HepG2 (cell line): Measurements from ENCODE around the gene C4orf46. TPM values are rescaled to one million over a fixed set of nuclear protein-coding genes. Genes with fewer than 3 reads are reported as not detected.

Experiments
- CHD2 ChIP-seq: IDR thresholded peaks from 2 replicates; pipeline ENCODE4 v1.6.1; 2011; ENCODE audit warnings: low read depth, low read length, improper control_type of control experiment
- CREB1 ChIP-seq, 2 experiments: fragments of 450-650 bp in 1 of 2; IDR thresholded peaks; 2 replicates each; pipeline ENCODE4 v1.6.1; 2016 to 2017; ENCODE audit warnings: control low read depth in 1 of 2, mild to moderate bottlenecking in 1 of 2, missing compliant biosample characterization in 1 of 2, missing genetic modification characterization in 1 of 2
- HDAC1 ChIP-seq: sonication (generic); formaldehyde crosslinking; IDR thresholded peaks from 2 replicates; pipeline ENCODE4 v1.5.1; 2020; ENCODE audit warnings: mild to moderate bottlenecking, missing genetic modification reagents
- KLF6 ChIP-seq: IDR thresholded peaks from 2 replicates; pipeline ENCODE4 v1.8.0; 2016; ENCODE audit warnings: missing biosample characterization, missing genetic modification reagents
- MED13 ChIP-seq: sonication (generic); formaldehyde crosslinking; IDR thresholded peaks from 2 replicates; pipeline ENCODE4 v1.5.0; 2020; ENCODE audit warnings: missing genetic modification reagents
- NFYB ChIP-seq: sonication (generic); formaldehyde crosslinking; IDR thresholded peaks from 2 replicates; pipeline ENCODE4 v1.4.0; 2020; ENCODE audit warnings: missing genetic modification reagents
- POLR2A ChIP-seq, 2 experiments: IDR thresholded peaks; 2 replicates each; pipeline ENCODE4 v1.6.1; 2011; ENCODE audit warnings: low read depth in 2 of 2, low read length in 2 of 2, mild to moderate bottlenecking in 1 of 2, moderate library complexity in 1 of 2; ENCODE audit not compliant: insufficient read depth in 1 of 2
- RBFOX2 ChIP-seq: fragments of 200-400 bp; formaldehyde crosslinking; IDR thresholded peaks from 2 replicates; pipeline ENCODE4 v1.6.1; 2017; ENCODE audit warnings: low read depth, mild to moderate bottlenecking, low read length
- SIN3B ChIP-seq: fragments of 150-350 bp; IDR thresholded peaks from 2 replicates; pipeline ENCODE4 v1.6.1; 2014; ENCODE audit warnings: low read length
- TP53 ChIP-seq: sonication (generic); formaldehyde crosslinking; conservative IDR thresholded peaks from 2 replicates; pipeline ENCODE4 v1.4.0; 2020; ENCODE audit warnings: missing genetic modification reagents
- U2AF2 ChIP-seq: fragments of 200-400 bp; formaldehyde crosslinking; IDR thresholded peaks from 2 replicates; pipeline ENCODE4 v1.6.1; 2017; ENCODE audit warnings: low read depth, mild to moderate bottlenecking, low read length
- ZBTB21 ChIP-seq: sonication (generic); formaldehyde crosslinking; IDR thresholded peaks from 2 replicates; pipeline ENCODE4 v1.4.0; 2020; ENCODE audit warnings: missing genetic modification reagents
- ZNF225 ChIP-seq: sonication (generic); formaldehyde crosslinking; IDR thresholded peaks from 2 replicates; pipeline ENCODE4 v1.4.0; 2020; ENCODE audit warnings: mild to moderate bottlenecking, missing genetic modification reagents
- ZNF263 ChIP-seq: sonication (generic); formaldehyde crosslinking; IDR thresholded peaks from 2 replicates; pipeline ENCODE4 v1.4.0; 2020; ENCODE audit warnings: missing genetic modification reagents
- ZNF354B ChIP-seq: sonication (generic); formaldehyde crosslinking; IDR thresholded peaks from 2 replicates; pipeline ENCODE4 v1.8.0; 2022; ENCODE audit warnings: mild to moderate bottlenecking, missing genetic modification reagents
- ZNF367 ChIP-seq: sonication (generic); formaldehyde crosslinking; IDR thresholded peaks from 2 replicates; pipeline ENCODE4 v1.4.0; 2020; ENCODE audit warnings: missing genetic modification reagents, borderline replicate concordance
- ZNF558 ChIP-seq: sonication (generic); formaldehyde crosslinking; IDR thresholded peaks from 2 replicates; pipeline ENCODE4 v1.9.0; 2022; ENCODE audit warnings: mild to moderate bottlenecking, missing genetic modification reagents, borderline replicate concordance
- ZNF674 ChIP-seq: sonication (generic); formaldehyde crosslinking; IDR thresholded peaks from 2 replicates; pipeline ENCODE4 v1.5.0; 2020; ENCODE audit warnings: low read depth, mild to moderate bottlenecking, missing genetic modification reagents
- ZNF772 ChIP-seq: sonication (generic); formaldehyde crosslinking; IDR thresholded peaks from 2 replicates; pipeline ENCODE4 v1.5.0; 2020; ENCODE audit warnings: mild to moderate bottlenecking, missing genetic modification reagents
- polyA plus RNA-seq, 8 experiments: library from polyadenylated mRNA; depleted of rRNA in 3 of 8; stranded (reverse) in 7 of 8; unstranded in 1 of 8; fragments of >200 nt; fragmentation: Illumina TruSeq in 4 of 8; extraction: Trizol in 4 of 8; gene quantifications; 2 replicates each; pipeline versions ENCODE4 v1.2.1 to v1.2.3, GENCODE V29; 2011 to 2016; ENCODE audit warnings: low read depth in 4 of 8, missing spikeins in 1 of 8, mixed read lengths in 1 of 8; ENCODE audit not compliant: insufficient read depth in 1 of 8
- total RNA-seq, 5 experiments: library from RNA; depleted of rRNA; stranded (reverse); fragments of >200 nt; fragmentation: Illumina TruSeq; extraction: Trizol; gene quantifications; 2 replicates each; pipeline ENCODE4 v1.2.3, GENCODE V29; 2016; ENCODE audit warnings: low read depth in 1 of 5
- TF ChIP-seq, protein P1 (sequence below): sonication (generic); formaldehyde crosslinking; IDR thresholded peaks from 2 replicates; pipeline ENCODE4 v1.5.0; 2020; ENCODE audit warnings: missing genetic modification reagents
- TF ChIP-seq, protein P2 (sequence below): sonication (generic); formaldehyde crosslinking; IDR thresholded peaks from 2 replicates; pipeline ENCODE4 v1.8.1; 2023; ENCODE audit warnings: mild to moderate bottlenecking, inconsistent platforms, moderate library complexity, missing genetic modification reagents, borderline replicate concordance
- TF ChIP-seq, protein P3 (sequence below): sonication (generic); formaldehyde crosslinking; IDR thresholded peaks from 2 replicates; pipeline ENCODE4 v1.4.0; 2020; ENCODE audit warnings: missing genetic modification reagents, borderline replicate concordance
- TF ChIP-seq, protein P4 (sequence below): sonication (generic); formaldehyde crosslinking; IDR thresholded peaks from 2 replicates; pipeline ENCODE4 v1.5.0; 2020; ENCODE audit warnings: mild to moderate bottlenecking, missing genetic modification reagents, borderline replicate concordance

The C4orf46 gene
- total and polyA plus RNA-seq, 2 of the 13 experiments (the other 11 are each of a cell fraction or from before 2014, with no cell fraction given): 8.5 to 10.4 TPM

DNA sequence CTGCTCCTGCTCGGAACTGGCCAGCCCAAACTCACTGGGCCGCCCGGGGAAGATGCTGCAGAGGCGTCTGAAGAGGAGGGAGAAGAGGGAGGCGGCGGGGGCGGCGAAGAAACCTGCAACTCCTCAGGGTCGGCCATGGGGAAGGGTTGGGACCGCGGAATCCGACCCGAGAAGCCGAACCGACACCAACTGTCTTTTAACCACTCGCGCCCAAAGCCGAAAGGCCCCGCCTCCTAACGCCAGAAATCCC lies at the start of gene C4orf46 (continued):
- TF ChIP-seq CREB1 (IDR thresholded peaks at IDR 0.05) (no peak), CREB1 (CRISPR knock-in tag; IDR thresholded peaks at IDR 0.05) (no peak), ZNF354B (CRISPR knock-in tag) (no peak), CHD2 (no peak), ZNF263 (no peak), ZNF558 (CRISPR knock-in tag) (peak; percentile 78; the same call in 1 of the 2 replicates), U2AF2 (0 out of 2 replicates have a peak, but pooled peaks have one; percentile 4), TP53 (CRISPR knock-in tag) (0 out of 2 replicates have a peak, but pooled peaks have one; percentile 0), NFYB (CRISPR knock-in tag) (no peak), KLF6 (CRISPR knock-in tag) (no peak), ZNF674 (CRISPR knock-in tag) (0 out of 2 replicates have a peak, but pooled peaks have one; percentile 23), ZNF225 (CRISPR knock-in tag) (0 out of 2 replicates have a peak, but pooled peaks have one; percentile 3), HDAC1 (CRISPR knock-in tag) (peak; percentile 52; the same call in 1 of the 2 replicates), ZBTB21 (CRISPR knock-in tag) (no peak), RBFOX2 (peak; percentile 25), POLR2A (IDR thresholded peaks at IDR 0.05; ENCODE audit: insufficient read depth in 1 of 2, low read depth in 2 of 2, low read length in 2 of 2) (peak; percentile 47 to 55; a peak in 3 of 4 replicates), MED13 (peak; percentile 14; the same call in 1 of the 2 replicates), ZNF367 (CRISPR knock-in tag) (0 out of 2 replicates have a peak, but pooled peaks have one; percentile 18), ZNF772 (CRISPR knock-in tag) (0 out of 2 replicates have a peak, but pooled peaks have one; percentile 40), SIN3B (peak; percentile 73; the same call in 1 of the 2 replicates)
- TF ChIP-seq, protein P1, sequence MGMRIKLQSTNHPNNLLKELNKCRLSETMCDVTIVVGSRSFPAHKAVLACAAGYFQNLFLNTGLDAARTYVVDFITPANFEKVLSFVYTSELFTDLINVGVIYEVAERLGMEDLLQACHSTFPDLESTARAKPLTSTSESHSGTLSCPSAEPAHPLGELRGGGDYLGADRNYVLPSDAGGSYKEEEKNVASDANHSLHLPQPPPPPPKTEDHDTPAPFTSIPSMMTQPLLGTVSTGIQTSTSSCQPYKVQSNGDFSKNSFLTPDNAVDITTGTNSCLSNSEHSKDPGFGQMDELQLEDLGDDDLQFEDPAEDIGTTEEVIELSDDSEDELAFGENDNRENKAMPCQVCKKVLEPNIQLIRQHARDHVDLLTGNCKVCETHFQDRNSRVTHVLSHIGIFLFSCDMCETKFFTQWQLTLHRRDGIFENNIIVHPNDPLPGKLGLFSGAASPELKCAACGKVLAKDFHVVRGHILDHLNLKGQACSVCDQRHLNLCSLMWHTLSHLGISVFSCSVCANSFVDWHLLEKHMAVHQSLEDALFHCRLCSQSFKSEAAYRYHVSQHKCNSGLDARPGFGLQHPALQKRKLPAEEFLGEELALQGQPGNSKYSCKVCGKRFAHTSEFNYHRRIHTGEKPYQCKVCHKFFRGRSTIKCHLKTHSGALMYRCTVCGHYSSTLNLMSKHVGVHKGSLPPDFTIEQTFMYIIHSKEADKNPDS (CRISPR knock-in tag): no peak
- TF ChIP-seq, protein P2, sequence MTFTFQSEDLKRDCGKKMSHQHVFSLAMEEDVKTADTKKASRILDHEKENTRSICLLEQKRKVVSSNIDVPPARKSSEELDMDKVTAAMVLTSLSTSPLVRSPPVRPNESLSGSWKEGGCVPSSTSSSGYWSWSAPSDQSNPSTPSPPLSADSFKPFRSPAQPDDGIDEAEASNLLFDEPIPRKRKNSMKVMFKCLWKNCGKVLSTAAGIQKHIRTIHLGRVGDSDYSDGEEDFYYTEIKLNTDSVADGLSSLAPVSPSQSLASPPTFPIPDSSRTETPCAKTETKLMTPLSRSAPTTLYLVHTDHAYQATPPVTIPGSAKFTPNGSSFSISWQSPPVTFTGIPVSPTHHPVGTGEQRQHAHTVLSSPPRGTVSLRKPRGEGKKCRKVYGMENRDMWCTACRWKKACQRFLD (CRISPR knock-in tag): 0 out of 2 replicates have a peak, but pooled peaks have one; percentile 60
- TF ChIP-seq, protein P3, sequence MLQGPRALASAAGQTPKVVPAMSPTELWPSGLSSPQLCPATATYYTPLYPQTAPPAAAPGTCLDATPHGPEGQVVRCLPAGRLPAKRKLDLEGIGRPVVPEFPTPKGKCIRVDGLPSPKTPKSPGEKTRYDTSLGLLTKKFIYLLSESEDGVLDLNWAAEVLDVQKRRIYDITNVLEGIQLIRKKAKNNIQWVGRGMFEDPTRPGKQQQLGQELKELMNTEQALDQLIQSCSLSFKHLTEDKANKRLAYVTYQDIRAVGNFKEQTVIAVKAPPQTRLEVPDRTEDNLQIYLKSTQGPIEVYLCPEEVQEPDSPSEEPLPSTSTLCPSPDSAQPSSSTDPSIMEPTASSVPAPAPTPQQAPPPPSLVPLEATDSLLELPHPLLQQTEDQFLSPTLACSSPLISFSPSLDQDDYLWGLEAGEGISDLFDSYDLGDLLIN (CRISPR knock-in tag): peak; percentile 57; the same call in 1 of the 2 replicates
- TF ChIP-seq, protein P4, sequence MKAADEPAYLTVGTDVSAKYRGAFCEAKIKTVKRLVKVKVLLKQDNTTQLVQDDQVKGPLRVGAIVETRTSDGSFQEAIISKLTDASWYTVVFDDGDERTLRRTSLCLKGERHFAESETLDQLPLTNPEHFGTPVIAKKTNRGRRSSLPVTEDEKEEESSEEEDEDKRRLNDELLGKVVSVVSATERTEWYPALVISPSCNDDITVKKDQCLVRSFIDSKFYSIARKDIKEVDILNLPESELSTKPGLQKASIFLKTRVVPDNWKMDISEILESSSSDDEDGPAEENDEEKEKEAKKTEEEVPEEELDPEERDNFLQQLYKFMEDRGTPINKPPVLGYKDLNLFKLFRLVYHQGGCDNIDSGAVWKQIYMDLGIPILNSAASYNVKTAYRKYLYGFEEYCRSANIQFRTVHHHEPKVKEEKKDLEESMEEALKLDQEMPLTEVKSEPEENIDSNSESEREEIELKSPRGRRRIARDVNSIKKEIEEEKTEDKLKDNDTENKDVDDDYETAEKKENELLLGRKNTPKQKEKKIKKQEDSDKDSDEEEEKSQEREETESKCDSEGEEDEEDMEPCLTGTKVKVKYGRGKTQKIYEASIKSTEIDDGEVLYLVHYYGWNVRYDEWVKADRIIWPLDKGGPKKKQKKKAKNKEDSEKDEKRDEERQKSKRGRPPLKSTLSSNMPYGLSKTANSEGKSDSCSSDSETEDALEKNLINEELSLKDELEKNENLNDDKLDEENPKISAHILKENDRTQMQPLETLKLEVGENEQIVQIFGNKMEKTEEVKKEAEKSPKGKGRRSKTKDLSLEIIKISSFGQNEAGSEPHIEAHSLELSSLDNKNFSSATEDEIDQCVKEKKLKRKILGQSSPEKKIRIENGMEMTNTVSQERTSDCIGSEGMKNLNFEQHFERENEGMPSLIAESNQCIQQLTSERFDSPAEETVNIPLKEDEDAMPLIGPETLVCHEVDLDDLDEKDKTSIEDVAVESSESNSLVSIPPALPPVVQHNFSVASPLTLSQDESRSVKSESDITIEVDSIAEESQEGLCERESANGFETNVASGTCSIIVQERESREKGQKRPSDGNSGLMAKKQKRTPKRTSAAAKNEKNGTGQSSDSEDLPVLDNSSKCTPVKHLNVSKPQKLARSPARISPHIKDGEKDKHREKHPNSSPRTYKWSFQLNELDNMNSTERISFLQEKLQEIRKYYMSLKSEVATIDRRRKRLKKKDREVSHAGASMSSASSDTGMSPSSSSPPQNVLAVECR (CRISPR knock-in tag): peak; percentile 71; the same call in 1 of the 2 replicates
